HG03342 (cell line): ENCODE data around the gene HBG2.
"Not testable (repeated sequence)": the region's sequence is repeated elsewhere in the genome, so short reads cannot be mapped to it uniquely, and the experiment has no call there.

ENCODE experiments used
- ATAC-seq: cut with Tn5 transposase; IDR thresholded peaks from one replicate; pipeline ENCODE4 v1.9.1; 2021; ENCODE audit warnings: mild to moderate bottlenecking, moderate library complexity; ENCODE audit not compliant: unreplicated experiment

The HBG2 gene

GRCh38 chr11:5250543-5251204, 3.9 kb downstream of the HBG2 start:
- no peak for ATAC-seq

- not testable (repeated sequence) for ATAC-seq
Measured at GRCh38 chr11:5249807-5250396, 4.7 kb downstream of the HBG2 start, which contains the start of gene HBG1. Gene HBG1, minus strand, starts transcription at chr11:5249857. Its CDS starts 53 bp downstream, at chr11:5249804.

- not testable (repeated sequence) for ATAC-seq
Measured at GRCh38 chr11:5248498-5248897, 6.1 kb downstream of the HBG2 start.

- no peak for ATAC-seq
Measured at GRCh38 chr11:5247472-5248192, 6.9 kb downstream of the HBG2 start.

GRCh38 chr11:5246772-5247471, 7.7 kb downstream of the HBG2 start:
- no peak for ATAC-seq

GRCh38 chr11:5245155-5245554, 9.4 kb downstream of the HBG2 start:
- ATAC-seq = no peak

GRCh38 chr11:5243816-5244180, 10.8 kb downstream of the HBG2 start:
- ATAC-seq = no peak

GRCh38 chr11:5242933-5243815, 11.4 kb downstream of the HBG2 start:
- ATAC-seq = peak; percentile 63

GRCh38 chr11:5242208-5242607, 12.4 kb downstream of the HBG2 start:
- no peak for ATAC-seq

GRCh38 chr11:5241458-5241857, 13.1 kb downstream of the HBG2 start:
- no peak for ATAC-seq

GRCh38 chr11:5240458-5240857, 14.1 kb downstream of the HBG2 start:
- ATAC-seq = no peak

- no peak for ATAC-seq
Measured at GRCh38 chr11:5240056-5240455, 14.5 kb downstream of the HBG2 start.

- ATAC-seq = no peak
Measured at GRCh38 chr11:5239046-5239445, 15.5 kb downstream of the HBG2 start.

GRCh38 chr11:5238486-5238885, 16.1 kb downstream of the HBG2 start:
- no peak for ATAC-seq

- no peak for ATAC-seq
Measured at GRCh38 chr11:5237420-5237819, 17.2 kb downstream of the HBG2 start.

GRCh38 chr11:5235364-5236095, 19.1 kb downstream of the HBG2 start:
- ATAC-seq = no peak

GRCh38 chr11:5234381-5234834, 20.2 kb downstream of the HBG2 start, which contains the start of gene HBD:
Gene HBD, minus strand, starts transcription at chr11:5234483. Its CDS starts 50 bp downstream, at chr11:5234433.
- ATAC-seq = peak; percentile 70

- no peak for ATAC-seq
Measured at GRCh38 chr11:5233307-5233706, 21.3 kb downstream of the HBG2 start.

GRCh38 chr11:5232821-5233220, 21.8 kb downstream of the HBG2 start:
- no peak for ATAC-seq

- ATAC-seq = no peak
Measured at GRCh38 chr11:5232176-5232575, 22.4 kb downstream of the HBG2 start.
